Neural cell (in vitro differentiated cells): ENCODE results near the gene DIPK1C. TPM values are rescaled to one million over a fixed set of nuclear protein-coding genes. Genes with fewer than 3 reads are reported as not detected.

ENCODE experiments used
- H2AFZ ChIP-seq: fragments of 200-600, 300-800 bp; sonication (generic), shearing (Covaris generic); 2 replicates; pipeline ENCODE4 v1.6.0; 2014; ENCODE audit warnings: low read depth, mild to moderate bottlenecking, antibody characterized with exemption, low read length, moderate library complexity
- H3F3A ChIP-seq: fragments of 200-600 bp; shearing (Covaris generic); 2 replicates; pipeline ENCODE4 v1.6.1; 2016; ENCODE audit warnings: mild to moderate bottlenecking, moderate library complexity, mixed read lengths, antibody characterized with exemption, low read length; ENCODE audit not compliant: insufficient read depth, poor library complexity, severe bottlenecking
- H3K27ac ChIP-seq: fragments of 200-600, 300-800 bp; sonication (generic), shearing (Covaris generic); 2 replicates; pipeline ENCODE4 v1.5.1; 2014; ENCODE audit warnings: mild to moderate bottlenecking, low read length, moderate library complexity
- H3K27me3 ChIP-seq: fragments of 300-800, 200-600 bp; sonication (generic), shearing (Covaris generic); 2 replicates; pipeline ENCODE4 v1.6.0; 2014; ENCODE audit warnings: mild to moderate bottlenecking, low read depth, low read length, moderate library complexity; ENCODE audit not compliant: insufficient read depth
- H3K36me3 ChIP-seq: fragments of 300-800, 200-600 bp; sonication (generic), shearing (Covaris generic); 2 replicates; pipeline ENCODE4 v1.5.1; 2014; ENCODE audit warnings: mild to moderate bottlenecking, antibody characterized with exemption, low read length, moderate library complexity; ENCODE audit not compliant: insufficient read depth
- H3K4me2 ChIP-seq: fragments of 300-800, 200-600 bp; sonication (generic), shearing (Covaris generic); 2 replicates; pipeline ENCODE4 v1.6.0; 2014; ENCODE audit warnings: mild to moderate bottlenecking, low read length
- H3K4me3 ChIP-seq: fragments of 300-800, 200-600 bp; sonication (generic), shearing (Covaris generic); 2 replicates; pipeline ENCODE4 v1.5.1; 2014; ENCODE audit warnings: mild to moderate bottlenecking, low read length, moderate library complexity
- H3K79me2 ChIP-seq: fragments of 200-600 bp; shearing (Covaris generic); replicated peaks from 2 replicates; pipeline ENCODE4 v1.6.0; 2014; ENCODE audit warnings: mild to moderate bottlenecking, low read length, moderate library complexity; ENCODE audit not compliant: insufficient read depth
- H3K9ac ChIP-seq: fragments of 300-800, 200-600 bp; sonication (generic), shearing (Covaris generic); 2 replicates; pipeline ENCODE4 v1.6.1; 2016; ENCODE audit warnings: mild to moderate bottlenecking, low read length, mixed read lengths
- H3K9me2 ChIP-seq: fragments of 200-600 bp; shearing (Covaris generic); 2 replicates; pipeline ENCODE4 v1.6.1; 2016; ENCODE audit warnings: mild to moderate bottlenecking, low read length, mixed read lengths; ENCODE audit not compliant: insufficient read depth
- H3K9me3 ChIP-seq: fragments of 200-600, 300-800 bp; sonication (generic), shearing (Covaris generic); 2 replicates; pipeline ENCODE4 v1.6.1; 2016; ENCODE audit warnings: mild to moderate bottlenecking, mixed run types, low read length, moderate library complexity, mixed read lengths
- H4K20me1 ChIP-seq: fragments of 200-600 bp; shearing (Covaris generic); 2 replicates; pipeline ENCODE4 v1.6.1; 2016; ENCODE audit warnings: mild to moderate bottlenecking, mixed run types; ENCODE audit not compliant: insufficient read depth
- EP300 ChIP-seq: fragments of 450-650 bp; conservative IDR thresholded peaks from 2 replicates; pipeline ENCODE4 v1.6.1; 2014; ENCODE audit warnings: antibody characterized with exemption, mild to moderate bottlenecking, moderate library complexity; ENCODE audit not compliant: poor library complexity, severe bottlenecking
- EZH2 ChIP-seq: fragments of 200-600, 300-800 bp; shearing (Covaris generic), sonication (generic); IDR thresholded peaks from 2 replicates; pipeline ENCODE4 v1.6.1; 2014; ENCODE audit warnings: antibody characterized with exemption, low read length, borderline replicate concordance, mild to moderate bottlenecking; ENCODE audit not compliant: insufficient read depth, poor library complexity, severe bottlenecking
- MXI1 ChIP-seq: fragments of 450-650 bp; conservative IDR thresholded peaks from 2 replicates; pipeline ENCODE4 v1.6.1; 2014; ENCODE audit warnings: antibody characterized with exemption, mild to moderate bottlenecking; ENCODE audit not compliant: poor library complexity, severe bottlenecking
- POLR2AphosphoS5 ChIP-seq: IDR thresholded peaks from 2 replicates; pipeline ENCODE4 v1.6.1; 2012
- RAD21 ChIP-seq: fragments of 450-650 bp; conservative IDR thresholded peaks from 2 replicates; pipeline ENCODE4 v1.6.1; 2014; ENCODE audit warnings: antibody characterized with exemption, mild to moderate bottlenecking, moderate library complexity
- SMC3 ChIP-seq: fragments of 450-650 bp; conservative IDR thresholded peaks from 2 replicates; pipeline ENCODE4 v1.6.1; 2014; ENCODE audit warnings: antibody characterized with exemption, mild to moderate bottlenecking, moderate library complexity; ENCODE audit not compliant: poor library complexity
- TAF1 ChIP-seq: IDR thresholded peaks from 2 replicates; pipeline ENCODE4 v1.6.1; 2012; ENCODE audit warnings: low read depth
- polyA plus RNA-seq: library from polyadenylated mRNA; depleted of rRNA; stranded (reverse); fragments of >200 nt; gene quantifications from 2 replicates; pipeline ENCODE4 v1.2.3, GENCODE V29; 2014
- TF ChIP-seq, protein P1 (sequence below): IDR thresholded peaks from 2 replicates; pipeline ENCODE4 v1.6.1; 2012; ENCODE audit warnings: borderline replicate concordance
- TF ChIP-seq, protein P2 (sequence below): fragments of 450-650 bp; IDR thresholded peaks from 2 replicates; pipeline ENCODE4 v1.5.1; 2014; ENCODE audit warnings: antibody characterized with exemption, mild to moderate bottlenecking, moderate library complexity; ENCODE audit not compliant: poor library complexity, severe bottlenecking

Gene DIPK1C
- polyA plus RNA-seq, 1 donor from 2014 or later: not detected

DNA sequence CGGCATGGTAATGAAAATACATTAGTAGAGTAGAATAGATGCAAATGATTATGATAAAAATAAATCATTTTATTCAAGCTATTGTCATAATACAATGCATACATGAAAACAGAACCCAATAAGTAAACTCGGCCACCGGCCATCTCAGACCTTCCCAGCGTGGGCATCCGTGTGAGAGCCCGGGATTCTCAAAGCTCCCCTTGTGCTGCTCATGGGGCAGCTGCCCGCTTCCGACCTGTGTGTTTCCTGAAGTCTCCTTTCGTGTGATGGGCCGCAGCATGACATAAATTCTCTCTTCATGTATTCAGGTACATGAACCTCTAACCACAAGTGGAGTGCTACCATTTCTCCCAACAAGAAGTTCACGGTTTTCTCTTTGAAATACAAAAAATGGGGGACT is 25.6 kb upstream of the DIPK1C start:
- Histone ChIP-seq H3K9me2 (no peaks in the 10 kb centered on the region), H3K4me3 (no peak overlapping the region), H3K4me2 (no peak overlapping the region), H3K9ac (no peak overlapping the region), H3K9me3 (no peaks in the 10 kb centered on the region), H3K27ac (no peak overlapping the region), H2AFZ (no peak overlapping the region), H3F3A (no peaks in the 10 kb centered on the region), H3K36me3 (no peaks in the 10 kb centered on the region), H4K20me1 (no peaks in the 10 kb centered on the region), H3K79me2 (no peaks in the 10 kb centered on the region), H3K27me3 (no peaks in the 10 kb centered on the region)
- no peak for TF ChIP-seq SMC3
- TF ChIP-seq, protein P1, sequence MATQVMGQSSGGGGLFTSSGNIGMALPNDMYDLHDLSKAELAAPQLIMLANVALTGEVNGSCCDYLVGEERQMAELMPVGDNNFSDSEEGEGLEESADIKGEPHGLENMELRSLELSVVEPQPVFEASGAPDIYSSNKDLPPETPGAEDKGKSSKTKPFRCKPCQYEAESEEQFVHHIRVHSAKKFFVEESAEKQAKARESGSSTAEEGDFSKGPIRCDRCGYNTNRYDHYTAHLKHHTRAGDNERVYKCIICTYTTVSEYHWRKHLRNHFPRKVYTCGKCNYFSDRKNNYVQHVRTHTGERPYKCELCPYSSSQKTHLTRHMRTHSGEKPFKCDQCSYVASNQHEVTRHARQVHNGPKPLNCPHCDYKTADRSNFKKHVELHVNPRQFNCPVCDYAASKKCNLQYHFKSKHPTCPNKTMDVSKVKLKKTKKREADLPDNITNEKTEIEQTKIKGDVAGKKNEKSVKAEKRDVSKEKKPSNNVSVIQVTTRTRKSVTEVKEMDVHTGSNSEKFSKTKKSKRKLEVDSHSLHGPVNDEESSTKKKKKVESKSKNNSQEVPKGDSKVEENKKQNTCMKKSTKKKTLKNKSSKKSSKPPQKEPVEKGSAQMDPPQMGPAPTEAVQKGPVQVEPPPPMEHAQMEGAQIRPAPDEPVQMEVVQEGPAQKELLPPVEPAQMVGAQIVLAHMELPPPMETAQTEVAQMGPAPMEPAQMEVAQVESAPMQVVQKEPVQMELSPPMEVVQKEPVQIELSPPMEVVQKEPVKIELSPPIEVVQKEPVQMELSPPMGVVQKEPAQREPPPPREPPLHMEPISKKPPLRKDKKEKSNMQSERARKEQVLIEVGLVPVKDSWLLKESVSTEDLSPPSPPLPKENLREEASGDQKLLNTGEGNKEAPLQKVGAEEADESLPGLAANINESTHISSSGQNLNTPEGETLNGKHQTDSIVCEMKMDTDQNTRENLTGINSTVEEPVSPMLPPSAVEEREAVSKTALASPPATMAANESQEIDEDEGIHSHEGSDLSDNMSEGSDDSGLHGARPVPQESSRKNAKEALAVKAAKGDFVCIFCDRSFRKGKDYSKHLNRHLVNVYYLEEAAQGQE: no peak
- no peak for TF ChIP-seq EP300
- no peak for TF ChIP-seq RAD21
- no peak for TF ChIP-seq EZH2
- TF ChIP-seq TAF1: no peak
- TF ChIP-seq, protein P2, sequence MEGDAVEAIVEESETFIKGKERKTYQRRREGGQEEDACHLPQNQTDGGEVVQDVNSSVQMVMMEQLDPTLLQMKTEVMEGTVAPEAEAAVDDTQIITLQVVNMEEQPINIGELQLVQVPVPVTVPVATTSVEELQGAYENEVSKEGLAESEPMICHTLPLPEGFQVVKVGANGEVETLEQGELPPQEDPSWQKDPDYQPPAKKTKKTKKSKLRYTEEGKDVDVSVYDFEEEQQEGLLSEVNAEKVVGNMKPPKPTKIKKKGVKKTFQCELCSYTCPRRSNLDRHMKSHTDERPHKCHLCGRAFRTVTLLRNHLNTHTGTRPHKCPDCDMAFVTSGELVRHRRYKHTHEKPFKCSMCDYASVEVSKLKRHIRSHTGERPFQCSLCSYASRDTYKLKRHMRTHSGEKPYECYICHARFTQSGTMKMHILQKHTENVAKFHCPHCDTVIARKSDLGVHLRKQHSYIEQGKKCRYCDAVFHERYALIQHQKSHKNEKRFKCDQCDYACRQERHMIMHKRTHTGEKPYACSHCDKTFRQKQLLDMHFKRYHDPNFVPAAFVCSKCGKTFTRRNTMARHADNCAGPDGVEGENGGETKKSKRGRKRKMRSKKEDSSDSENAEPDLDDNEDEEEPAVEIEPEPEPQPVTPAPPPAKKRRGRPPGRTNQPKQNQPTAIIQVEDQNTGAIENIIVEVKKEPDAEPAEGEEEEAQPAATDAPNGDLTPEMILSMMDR: no peak
- no peak for TF ChIP-seq MXI1
- no peak for TF ChIP-seq POLR2AphosphoS5

DNA sequence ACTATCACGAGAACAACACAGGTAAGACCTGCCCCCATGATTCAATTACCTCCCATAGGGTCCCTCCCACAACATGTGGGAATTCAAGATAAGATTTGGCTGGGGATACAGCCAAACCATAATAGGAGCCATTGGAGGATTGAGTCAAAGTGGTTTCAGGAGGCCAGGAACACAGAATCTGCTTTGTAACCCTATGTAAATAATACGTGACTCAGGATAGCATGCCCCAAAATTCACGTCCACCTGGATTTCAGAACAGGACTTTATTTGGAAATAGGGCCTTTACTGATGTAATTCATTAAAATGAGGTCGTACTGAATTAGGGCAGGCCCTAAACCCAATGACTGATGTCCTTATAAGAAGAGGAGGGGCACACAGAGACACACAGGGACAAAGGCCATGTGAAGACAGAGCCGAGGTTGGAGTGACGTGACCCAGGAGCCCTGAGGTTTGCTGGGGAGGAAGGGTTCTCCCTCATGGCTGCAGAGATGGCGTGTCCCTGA is 23.1 kb upstream of the DIPK1C start:
- Histone ChIP-seq H3K36me3 (no peaks in the 10 kb centered on the region), H4K20me1 (no peaks in the 10 kb centered on the region), H2AFZ (no peak overlapping the region), H3K9ac (no peak overlapping the region), H3K9me2 (no peaks in the 10 kb centered on the region), H3K27ac (no peak overlapping the region), H3K79me2 (no peaks in the 10 kb centered on the region), H3K4me2 (no peak overlapping the region), H3K4me3 (no peak overlapping the region), H3K27me3 (no peaks in the 10 kb centered on the region), H3F3A (no peaks in the 10 kb centered on the region), H3K9me3 (no peaks in the 10 kb centered on the region)
- TF ChIP-seq RAD21 (no peak), POLR2AphosphoS5 (no peak), TAF1 (no peak)
- TF ChIP-seq, protein P2: no peak
